Upper lobe of right lung (tissue), 1 donor: ENCODE measurements around the gene ABHD17A. TPM values are rescaled to one million over a fixed set of nuclear protein-coding genes. Genes with fewer than 3 reads are reported as not detected.

Source experiments
- ATAC-seq: fragments of 200-7000 bp; cut with Tn5 transposase; one replicate; pipeline ENCODE4 v1.9.1; 2020; ENCODE audit warnings: mild to moderate bottlenecking, moderate library complexity
- DNase-seq: peaks from one replicate; pipeline ENCODE4 v3.0.0-alpha.2; 2020
- H3K27ac ChIP-seq: fragments of 200-600 bp; one replicate; pipeline ENCODE4 v1.8.0; 2022
- H3K27me3 ChIP-seq: fragments of 200-600 bp; one replicate; pipeline ENCODE4 v1.8.0; 2022; ENCODE audit warnings: mild to moderate bottlenecking
- H3K36me3 ChIP-seq: fragments of 200-600 bp; one replicate; pipeline ENCODE4 v1.8.0; 2022
- H3K4me1 ChIP-seq: fragments of 200-600 bp; one replicate; pipeline ENCODE4 v1.8.0; 2022
- H3K4me3 ChIP-seq: fragments of 200-600 bp; one replicate; pipeline ENCODE4 v1.8.0; 2022; ENCODE audit warnings: mild to moderate bottlenecking
- H3K9me3 ChIP-seq: fragments of 200-600 bp; one replicate; pipeline ENCODE4 v1.8.0; 2022
- intact Hi-C: fragments of 100-400 bp; cut with DNase I; formaldehyde crosslinking; loops from one replicate; pipeline ENCODE4 v1.11.0; 2022
- total RNA-seq: library from RNA; stranded (reverse); fragmentation: NEBNext Ultra II Directional; extraction: Animal tissue kit (Norgen Biotek cat#: 25700); gene quantifications from one replicate; pipeline ENCODE4 v1.2.1, GENCODE V29; 2021
- TF ChIP-seq, protein P1 (sequence below): fragments of 200-600 bp; IDR thresholded peaks from one replicate; pipeline ENCODE4 v1.8.0; 2022; ENCODE audit warnings: antibody characterized with exemption
- donor health status: DM: no; HTN: yes; CAD: no; lungs with severe emphysema.

Gene ABHD17A
- total RNA-seq, 1 donor from 2014 or later, result 76.1 TPM

DNA sequence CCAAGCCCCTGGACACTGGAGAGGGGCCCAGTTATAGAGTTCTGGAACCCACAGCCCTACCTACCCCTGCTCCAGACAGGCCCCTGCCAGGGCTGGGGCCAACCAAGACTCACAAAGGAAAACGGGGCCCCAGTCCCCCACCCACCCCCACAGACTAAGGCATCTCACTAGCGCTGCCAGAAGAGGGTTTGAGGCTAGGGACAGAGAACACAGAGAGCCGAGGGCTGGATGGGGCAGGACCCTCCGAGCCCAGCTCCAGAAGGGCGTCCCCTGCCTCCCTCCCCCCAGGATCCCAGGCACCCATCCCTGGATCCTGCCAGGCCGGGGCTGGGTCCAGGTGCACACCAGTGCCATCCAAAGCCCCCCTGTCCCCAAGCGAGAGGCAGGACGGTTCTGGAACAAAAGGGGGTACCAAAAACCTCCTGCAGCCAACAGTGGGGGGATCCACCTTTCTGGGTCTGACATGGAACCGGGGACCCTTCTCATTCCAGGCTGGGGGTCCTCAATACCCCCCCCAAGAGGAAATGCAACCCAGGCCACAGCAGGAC lies 32.6 kb downstream of the ABHD17A start:
- DNase-seq, result no peak
- peaks cover 55% of the 10 kb centered on the region for H3K4me1 ChIP-seq
- no peak for ATAC-seq
- H3K4me3 ChIP-seq, result no peak overlapping the region
- H3K9me3 ChIP-seq, result no peaks in the 10 kb centered on the region
- TF ChIP-seq, protein P1, sequence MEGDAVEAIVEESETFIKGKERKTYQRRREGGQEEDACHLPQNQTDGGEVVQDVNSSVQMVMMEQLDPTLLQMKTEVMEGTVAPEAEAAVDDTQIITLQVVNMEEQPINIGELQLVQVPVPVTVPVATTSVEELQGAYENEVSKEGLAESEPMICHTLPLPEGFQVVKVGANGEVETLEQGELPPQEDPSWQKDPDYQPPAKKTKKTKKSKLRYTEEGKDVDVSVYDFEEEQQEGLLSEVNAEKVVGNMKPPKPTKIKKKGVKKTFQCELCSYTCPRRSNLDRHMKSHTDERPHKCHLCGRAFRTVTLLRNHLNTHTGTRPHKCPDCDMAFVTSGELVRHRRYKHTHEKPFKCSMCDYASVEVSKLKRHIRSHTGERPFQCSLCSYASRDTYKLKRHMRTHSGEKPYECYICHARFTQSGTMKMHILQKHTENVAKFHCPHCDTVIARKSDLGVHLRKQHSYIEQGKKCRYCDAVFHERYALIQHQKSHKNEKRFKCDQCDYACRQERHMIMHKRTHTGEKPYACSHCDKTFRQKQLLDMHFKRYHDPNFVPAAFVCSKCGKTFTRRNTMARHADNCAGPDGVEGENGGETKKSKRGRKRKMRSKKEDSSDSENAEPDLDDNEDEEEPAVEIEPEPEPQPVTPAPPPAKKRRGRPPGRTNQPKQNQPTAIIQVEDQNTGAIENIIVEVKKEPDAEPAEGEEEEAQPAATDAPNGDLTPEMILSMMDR, result no peak
- intact Hi-C loops, result no loop called here
- H3K27ac ChIP-seq, result no peak overlapping the region
- no peaks in the 10 kb centered on the region for H3K27me3 ChIP-seq
- H3K36me3 ChIP-seq, result no peaks in the 10 kb centered on the region

- TF ChIP-seq, protein P1, result no peak
- H3K9me3 ChIP-seq, result no peaks in the 10 kb centered on the region
- no peaks in the 10 kb centered on the region for H3K36me3 ChIP-seq
- intact Hi-C loops, result no loop called here
- no peak overlapping the region for H3K4me3 ChIP-seq
- no peak overlapping the region for H3K27ac ChIP-seq
- DNase-seq (no peak), ATAC-seq (no peak)
- no peaks in the 10 kb centered on the region for H3K27me3 ChIP-seq
- H3K4me1 ChIP-seq, result peaks cover 55% of the 10 kb centered on the region
Measured at GRCh38 chr19:1851654-1852580, 33.4 kb downstream of the ABHD17A start.

DNA sequence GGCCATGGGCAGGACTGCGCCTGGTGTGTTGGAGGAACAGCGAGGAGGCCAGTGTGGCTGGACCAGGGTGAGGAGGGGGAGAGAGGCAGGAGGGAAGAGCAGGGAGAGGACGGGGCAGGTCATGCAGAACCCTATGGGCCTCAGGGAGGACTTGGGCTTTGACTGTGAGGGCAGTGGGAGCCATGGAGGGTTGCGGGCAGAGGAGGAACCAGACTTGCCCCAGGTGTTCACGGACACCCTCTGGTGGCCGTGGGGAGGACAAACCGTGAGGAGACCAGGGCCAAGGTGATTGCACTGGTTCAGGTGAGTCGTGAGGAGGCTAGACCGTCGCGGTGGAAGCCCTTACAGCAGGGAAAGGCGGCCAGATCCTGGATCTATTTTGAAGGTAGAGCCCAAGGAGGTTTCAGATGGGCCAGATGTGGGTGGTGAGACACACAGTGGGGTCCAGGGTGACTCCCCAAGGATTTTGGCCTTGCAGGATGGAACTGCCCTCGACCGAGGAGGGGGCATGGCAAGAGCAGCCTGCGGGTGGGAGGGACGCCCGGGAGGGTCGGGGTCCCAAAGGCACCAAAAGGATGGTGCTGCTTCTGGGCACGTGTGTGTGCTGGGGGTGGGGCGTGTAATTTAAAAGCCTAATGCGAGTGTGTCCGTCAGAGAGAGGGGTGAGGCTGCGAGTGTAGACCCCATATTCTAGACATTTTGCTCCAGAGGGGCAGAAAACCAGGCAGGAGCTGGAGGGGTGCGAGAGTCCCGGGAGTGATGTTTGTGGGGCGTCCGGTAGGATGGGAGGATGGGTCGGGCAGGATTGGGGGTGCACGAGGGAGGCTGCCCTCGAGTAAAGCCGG lies 34.3 kb downstream of the ABHD17A start:
- Histone ChIP-seq H3K4me3 (no peak overlapping the region), H3K9me3 (no peaks in the 10 kb centered on the region), H3K36me3 (no peaks in the 10 kb centered on the region), H3K27me3 (no peaks in the 10 kb centered on the region), H3K4me1 (peaks cover 55% of the 10 kb centered on the region), H3K27ac (no peak overlapping the region)
- TF ChIP-seq, protein P1, result no peak
- DNase-seq (no peak), ATAC-seq (no peak)
- intact Hi-C loops, result no loop called here

DNA sequence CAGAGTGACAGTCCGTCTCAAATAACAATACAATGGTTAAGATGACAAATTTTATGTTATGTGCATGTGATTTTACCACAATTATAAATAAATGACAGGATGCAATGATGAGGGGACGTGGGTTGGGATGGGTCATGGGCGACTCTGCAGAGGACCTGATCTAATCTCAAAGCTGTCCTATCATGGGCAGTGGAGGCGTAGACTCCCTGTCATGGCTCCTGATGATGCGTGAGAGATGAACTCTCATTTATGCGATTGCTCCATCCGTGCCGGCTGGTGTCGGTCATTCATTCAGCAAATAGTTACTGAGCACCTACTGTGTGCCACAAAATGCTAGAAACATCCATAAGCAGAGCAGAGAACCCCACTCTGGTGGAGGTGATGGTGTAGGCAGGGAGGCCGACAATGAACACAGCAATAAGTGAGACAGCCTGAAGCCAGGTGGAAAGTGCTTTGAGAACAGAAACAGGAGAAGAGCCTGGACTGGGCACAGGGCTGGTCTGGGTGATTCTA lies 35.4 kb downstream of the ABHD17A start:
- TF ChIP-seq, protein P1, result no peak
- Histone ChIP-seq H3K9me3 (no peaks in the 10 kb centered on the region), H3K36me3 (no peaks in the 10 kb centered on the region), H3K4me1 (peaks cover 57% of the 10 kb centered on the region), H3K27me3 (no peaks in the 10 kb centered on the region), H3K27ac (no peak overlapping the region), H3K4me3 (no peak overlapping the region)
- DNase-seq (no peak), ATAC-seq (no peak)
- intact Hi-C loops, result no loop called here

- DNase-seq (no peak), ATAC-seq (no peak)
- H3K4me3 ChIP-seq, result no peak overlapping the region
- TF ChIP-seq, protein P1, result no peak
- H3K27me3 ChIP-seq, result no peaks in the 10 kb centered on the region
- H3K36me3 ChIP-seq, result no peaks in the 10 kb centered on the region
- intact Hi-C loops, result no loop called here
- H3K27ac ChIP-seq, result no peak overlapping the region
- peaks cover 57% of the 10 kb centered on the region for H3K4me1 ChIP-seq
- H3K9me3 ChIP-seq, result no peaks in the 10 kb centered on the region
Measured at GRCh38 chr19:1849132-1849474, 36.2 kb downstream of the ABHD17A start.
